Epidermal melanocyte (primary cell): ENCODE data around the gene ICAM1.

Source experiments
- DNase-seq: peaks from one replicate; pipeline ENCODE4 v3.0.0; 2011; ENCODE audit warnings: low spot score; ENCODE audit not compliant: insufficient read length

Gene ICAM1

DNA sequence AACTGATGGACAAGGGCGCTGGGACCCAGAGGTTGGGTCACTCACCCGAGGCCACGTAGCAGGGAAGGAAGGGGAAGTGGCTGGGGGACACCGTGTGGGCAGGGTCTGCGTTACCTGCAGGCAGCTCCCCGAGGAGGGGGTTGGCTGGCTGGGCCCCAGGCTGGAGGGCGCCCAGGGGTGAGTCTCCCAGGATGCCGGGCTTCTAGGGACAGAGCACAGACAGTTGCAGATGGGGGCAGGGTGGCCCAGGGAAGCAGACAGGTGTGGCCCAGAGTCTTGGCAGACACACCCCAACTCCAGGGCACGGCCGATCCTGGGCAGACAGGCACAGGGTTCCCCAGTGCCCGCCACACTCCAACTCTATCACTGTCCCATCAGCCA lies 50.5 kb downstream of the ICAM1 start:
- DNase-seq = no peak

DNA sequence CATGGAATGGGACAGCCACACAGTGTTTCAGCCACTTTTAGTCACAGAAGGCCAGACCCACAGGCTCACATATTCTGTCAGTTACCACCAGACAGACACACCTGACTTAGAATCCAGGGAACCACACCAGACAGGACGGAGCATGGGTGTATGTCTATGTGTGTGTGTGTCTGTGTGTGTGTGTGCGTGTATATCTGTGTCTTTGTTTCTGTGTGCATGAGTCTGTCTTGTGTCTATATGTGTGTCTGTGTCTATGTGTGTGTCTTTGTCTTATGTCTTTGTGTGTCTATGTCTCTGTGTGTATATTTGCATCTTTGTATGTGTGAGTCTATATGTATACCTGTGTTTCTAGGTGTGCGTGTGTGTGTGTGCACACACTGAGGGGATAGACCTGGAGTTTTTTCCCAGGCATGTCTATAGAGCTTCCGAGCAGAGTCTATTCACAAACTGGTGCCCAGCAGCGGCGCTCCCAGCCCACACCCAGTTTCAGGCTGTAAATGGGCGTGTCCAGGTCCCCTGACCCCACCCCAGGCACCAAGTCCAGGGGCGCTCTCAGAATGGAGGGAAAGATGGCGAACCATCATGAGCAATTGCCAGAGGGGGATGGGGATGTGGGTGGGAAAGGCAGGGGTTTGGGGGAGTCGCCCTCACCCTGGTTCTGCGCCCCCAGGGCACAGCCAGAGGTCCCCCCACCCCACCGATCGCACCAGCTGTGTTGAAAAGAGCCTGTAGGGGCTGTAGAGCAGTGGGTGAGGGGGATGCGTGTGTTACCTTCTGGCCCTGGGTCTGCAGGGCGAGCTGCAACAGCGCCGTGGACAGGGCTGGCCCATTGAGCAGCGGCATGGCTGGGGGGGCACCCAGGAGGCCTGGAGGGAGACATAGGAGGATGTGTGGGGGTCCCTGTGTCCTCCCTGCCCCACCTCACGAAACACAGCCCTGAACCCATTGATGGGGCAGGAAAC lies 51.2 kb downstream of the ICAM1 start:
- DNase-seq = no peak

DNA sequence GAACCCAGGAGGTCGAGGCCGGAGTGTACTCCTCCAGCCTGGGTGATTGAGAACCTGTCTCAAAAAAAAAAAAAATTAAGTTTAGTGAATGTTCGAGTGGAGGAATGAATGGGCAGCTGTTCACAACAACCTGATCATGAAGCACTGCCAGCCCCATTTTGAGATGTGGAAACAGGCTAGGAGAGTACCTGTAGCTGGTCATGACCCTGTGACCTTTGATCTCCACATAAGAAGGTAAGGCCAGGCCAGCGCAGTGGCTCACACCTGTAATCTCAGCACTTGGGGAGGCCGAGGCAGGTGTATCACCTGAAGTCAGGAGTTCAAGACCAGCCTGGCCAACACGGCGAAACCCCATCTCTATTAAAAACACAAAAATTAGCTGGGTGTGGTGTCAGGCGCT lies 54.8 kb downstream of the ICAM1 start:
- DNase-seq = no peak

DNA sequence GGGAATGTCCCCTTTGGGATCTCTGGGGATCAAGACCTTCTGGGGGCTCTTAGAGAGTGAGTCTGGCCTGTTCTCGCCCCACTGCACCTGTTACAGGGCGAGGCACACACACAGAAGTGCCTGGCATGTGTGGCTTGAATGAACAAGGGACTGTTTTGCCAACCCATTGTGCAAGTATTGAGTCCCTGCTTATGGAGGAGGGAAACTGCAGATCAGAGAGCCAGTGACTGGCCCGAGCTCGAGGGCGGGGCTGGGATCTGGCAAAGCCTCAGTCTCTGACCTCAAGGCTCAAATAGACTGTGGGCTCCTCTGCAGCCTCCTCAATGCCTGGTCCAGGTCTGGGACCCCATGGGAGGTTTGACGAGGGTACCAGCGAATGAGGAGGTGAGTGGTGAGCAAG lies 56.9 kb downstream of the ICAM1 start:
- no peak for DNase-seq

DNA sequence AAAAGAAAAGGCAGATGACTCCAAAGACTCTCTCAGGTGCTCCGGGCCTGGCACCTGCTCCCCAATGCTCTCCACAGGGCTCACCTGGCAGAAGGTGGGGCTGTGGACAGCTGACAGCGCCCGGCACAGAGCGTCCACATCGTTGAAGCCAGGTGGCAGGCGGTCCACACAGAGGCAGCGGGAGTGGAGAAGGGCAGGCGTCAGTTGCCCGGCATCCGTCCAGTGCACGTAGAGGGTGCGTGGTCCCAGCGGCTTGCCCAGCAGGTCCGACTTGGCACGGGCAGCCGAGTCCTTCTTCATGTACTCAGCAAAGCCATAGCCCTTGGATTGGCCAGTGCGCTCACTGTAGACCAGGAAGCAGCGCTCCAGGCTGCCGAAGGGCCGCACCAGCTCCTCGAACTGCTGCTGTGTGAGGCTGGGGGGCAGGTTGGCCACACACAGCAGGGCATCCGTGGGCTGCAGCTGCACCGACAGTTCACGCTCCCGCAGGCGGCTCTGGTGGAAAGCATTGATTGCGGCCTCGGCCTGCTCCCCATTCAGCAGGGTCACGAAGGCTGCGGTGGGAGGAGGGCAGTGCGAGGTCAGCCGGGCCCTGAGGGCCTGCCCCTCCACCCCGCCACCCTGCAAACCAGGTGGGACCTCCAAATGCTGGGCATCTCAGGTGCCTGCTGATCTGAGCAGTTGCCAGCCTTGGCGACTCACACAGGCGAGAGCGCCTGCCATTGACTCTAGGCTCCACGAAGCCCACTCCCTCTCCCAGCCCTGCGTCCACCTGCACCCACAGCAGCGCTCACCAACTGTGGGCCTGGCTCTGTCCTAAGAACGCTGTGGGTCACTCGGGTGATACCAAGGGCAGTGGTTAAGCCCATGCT lies 57.9 kb downstream of the ICAM1 start:
- DNase-seq = no peak

GRCh38 chr19:10329555-10329954 lies 58.6 kb downstream of the ICAM1 start:
- DNase-seq = no peak

GRCh38 chr19:10332158-10332964 lies 61.4 kb downstream of the ICAM1 start:
- DNase-seq = no peak

DNA sequence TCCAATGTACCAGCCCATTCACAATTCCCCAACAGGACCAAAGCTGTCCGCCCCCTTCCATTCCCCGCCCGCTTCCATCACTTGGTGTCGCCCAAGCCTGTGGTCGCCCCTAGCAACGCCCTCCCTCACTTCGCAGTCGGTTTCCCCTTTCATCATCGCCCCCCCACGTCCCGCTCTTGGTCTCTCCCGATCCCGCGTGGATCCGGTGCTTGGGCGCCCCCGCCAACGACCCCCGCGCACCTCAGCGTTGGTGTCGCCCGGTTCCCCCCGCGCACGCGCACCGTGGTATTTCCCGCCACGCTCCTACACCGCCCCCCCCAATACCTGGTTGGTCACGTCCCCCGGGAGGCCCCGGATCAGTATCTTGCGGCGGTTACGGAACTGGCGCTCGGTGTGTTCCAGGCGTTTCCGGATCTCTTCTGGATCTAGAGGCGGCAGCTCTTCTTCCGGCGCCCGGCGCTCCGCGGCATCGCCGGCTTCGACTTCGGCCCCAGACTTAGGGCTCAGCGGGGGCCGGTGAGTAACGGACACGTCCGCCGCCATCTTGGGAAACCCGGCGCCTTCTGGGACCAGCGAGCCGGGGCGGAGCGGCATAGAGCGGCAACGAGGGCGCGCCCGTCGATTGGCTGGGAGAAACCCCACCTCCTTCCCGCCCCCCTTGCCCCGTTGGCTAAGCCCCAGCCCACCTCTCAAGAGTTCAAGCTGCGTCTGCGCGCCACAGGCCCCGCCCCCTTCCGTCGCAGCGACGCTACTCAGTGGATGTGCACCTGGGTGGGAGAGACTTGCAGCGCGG lies 62.2 kb downstream of the ICAM1 start, which contains the start of gene RAVER1:
RAVER1 (minus strand) TSS at position 565 of the 793 bp plus-strand sequence; CDS start at position 543, 22 bp downstream.
- DNase-seq = peak; percentile 94

GRCh38 chr19:10333758-10334587 lies 63.1 kb downstream of the ICAM1 start:
- no peak for DNase-seq

GRCh38 chr19:10334588-10335351 lies 63.9 kb downstream of the ICAM1 start:
- peak; percentile 83 for DNase-seq

DNA sequence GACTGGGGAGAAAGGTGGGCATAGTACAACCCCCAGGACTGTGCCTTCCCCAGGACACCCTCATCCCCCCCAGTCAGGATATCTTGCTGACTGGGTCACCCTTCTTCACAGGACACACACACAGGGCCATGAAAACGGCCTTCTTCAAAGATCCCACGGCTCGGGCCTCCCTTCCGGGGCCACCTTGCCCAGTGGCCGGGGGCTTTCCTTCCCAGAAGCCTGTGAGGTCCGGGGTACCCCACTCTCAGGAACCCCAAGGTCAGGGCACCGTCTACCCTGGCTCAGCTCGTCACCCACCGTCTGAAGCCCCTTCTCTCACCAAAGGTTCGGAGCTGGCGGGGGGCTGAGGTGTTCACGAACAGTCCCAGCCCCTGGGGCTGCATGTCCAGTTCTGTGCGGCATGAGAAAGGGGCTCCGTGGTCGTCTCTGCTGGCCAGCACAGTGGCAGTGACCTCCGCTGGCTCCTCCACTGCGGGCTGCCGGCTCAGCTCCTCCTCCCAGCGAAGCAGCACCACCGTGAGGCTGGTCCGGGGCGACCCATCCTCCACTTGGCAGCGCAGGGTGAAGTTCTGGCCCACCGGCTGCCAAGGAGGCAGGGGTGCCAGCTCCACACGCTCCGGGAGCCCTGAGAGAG lies 64.5 kb downstream of the ICAM1 start:
- no peak for DNase-seq
